ENCODE measurements around the gene OR4C16.

OR4C16 gene, protein sequence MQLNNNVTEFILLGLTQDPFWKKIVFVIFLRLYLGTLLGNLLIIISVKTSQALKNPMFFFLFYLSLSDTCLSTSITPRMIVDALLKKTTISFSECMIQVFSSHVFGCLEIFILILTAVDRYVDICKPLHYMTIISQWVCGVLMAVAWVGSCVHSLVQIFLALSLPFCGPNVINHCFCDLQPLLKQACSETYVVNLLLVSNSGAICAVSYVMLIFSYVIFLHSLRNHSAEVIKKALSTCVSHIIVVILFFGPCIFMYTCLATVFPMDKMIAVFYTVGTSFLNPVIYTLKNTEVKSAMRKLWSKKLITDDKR

DNA sequence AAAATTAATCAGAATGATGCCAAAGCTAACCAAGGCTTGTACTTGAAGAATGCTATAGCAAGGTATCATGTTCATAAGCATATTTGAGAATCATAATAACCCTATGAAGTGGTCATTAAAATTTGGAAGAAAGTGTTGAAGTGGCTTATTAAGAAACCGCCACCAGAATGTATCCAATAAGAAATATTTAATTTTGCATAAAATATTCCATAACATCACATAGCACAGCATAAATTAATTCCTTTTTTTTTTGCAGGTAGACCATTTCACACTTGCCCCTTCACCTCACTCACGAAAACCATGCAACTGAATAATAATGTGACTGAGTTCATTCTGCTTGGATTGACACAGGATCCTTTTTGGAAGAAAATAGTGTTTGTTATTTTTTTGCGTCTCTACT is at the start of gene OR4C16:
OR4C16 (plus strand) TSS at position 301 of the 400 bp plus-strand sequence; CDS start at position 301, 0 bp downstream.
- no peak for DNase-seq (ENCODE audit: low spot score)

DNA sequence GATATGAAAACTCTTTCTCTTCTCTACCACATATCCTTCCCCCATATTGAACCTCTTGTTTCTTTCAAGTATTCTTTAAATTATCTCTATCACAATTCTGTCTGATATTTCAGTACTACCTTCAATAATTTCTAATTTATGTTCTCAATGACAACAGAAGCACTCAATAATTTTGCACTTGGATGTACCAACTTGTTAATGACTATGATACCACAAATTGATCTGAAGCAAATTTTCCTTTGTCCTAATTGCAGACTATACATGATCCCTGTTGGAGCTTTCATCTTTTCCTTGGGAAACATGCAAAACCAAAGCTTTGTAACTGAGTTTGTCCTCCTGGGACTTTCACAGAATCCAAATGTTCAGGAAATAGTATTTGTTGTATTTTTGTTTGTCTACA is 17.8 kb upstream of the OR4C16 start, which contains the start of gene OR4C15:
OR4C15 (plus strand) TSS at position 301 of the 400 bp plus-strand sequence; CDS start at position 301, 0 bp downstream.
- DNase-seq (ENCODE audit: low spot score), result no peak

DNA sequence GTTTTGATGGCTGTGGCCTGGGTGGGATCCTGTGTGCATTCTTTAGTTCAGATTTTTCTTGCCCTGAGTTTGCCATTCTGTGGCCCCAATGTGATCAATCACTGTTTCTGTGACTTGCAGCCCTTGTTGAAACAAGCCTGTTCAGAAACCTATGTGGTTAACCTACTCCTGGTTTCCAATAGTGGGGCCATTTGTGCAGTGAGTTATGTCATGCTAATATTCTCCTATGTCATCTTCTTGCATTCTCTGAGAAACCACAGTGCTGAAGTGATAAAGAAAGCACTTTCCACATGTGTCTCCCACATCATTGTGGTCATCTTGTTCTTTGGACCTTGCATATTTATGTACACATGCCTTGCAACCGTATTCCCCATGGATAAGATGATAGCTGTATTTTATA is 620 bp downstream of the OR4C16 start:
- DNase-seq (ENCODE audit: low spot score), result no peak

DNA sequence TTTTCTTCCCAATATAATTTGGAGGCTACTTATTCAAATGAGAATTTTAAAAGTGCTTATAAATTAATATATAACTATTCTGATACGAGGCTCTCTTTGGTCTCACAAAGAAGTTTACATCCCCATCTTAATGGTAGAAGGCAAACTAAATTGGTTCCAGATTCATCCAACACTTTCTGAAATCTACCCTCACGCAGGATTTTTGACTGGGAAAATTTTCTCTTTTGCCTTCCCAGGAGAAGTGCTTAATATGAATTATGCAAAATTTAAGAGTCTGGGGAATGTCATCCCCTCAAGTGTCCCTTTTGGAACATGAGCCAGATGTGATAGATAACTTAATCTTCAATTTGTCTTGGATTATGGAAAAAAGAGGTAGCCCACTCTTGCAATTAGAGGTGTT is 35.6 kb downstream of the OR4C16 start, which contains the start of gene OR4C11:
OR4C11 (minus strand) TSS at position 101 of the 400 bp plus-strand sequence. CDS start 3,272 bp downstream, outside the sequence.
- no peak for DNase-seq (ENCODE audit: low spot score)

Data from SW480 (cell line).